ENCODE results near the gene TARBP1.
"Not testable (repeated sequence)": the region's sequence is repeated elsewhere in the genome, so short reads cannot be mapped to it uniquely, and the experiment has no call there.

Gene TARBP1

DNA sequence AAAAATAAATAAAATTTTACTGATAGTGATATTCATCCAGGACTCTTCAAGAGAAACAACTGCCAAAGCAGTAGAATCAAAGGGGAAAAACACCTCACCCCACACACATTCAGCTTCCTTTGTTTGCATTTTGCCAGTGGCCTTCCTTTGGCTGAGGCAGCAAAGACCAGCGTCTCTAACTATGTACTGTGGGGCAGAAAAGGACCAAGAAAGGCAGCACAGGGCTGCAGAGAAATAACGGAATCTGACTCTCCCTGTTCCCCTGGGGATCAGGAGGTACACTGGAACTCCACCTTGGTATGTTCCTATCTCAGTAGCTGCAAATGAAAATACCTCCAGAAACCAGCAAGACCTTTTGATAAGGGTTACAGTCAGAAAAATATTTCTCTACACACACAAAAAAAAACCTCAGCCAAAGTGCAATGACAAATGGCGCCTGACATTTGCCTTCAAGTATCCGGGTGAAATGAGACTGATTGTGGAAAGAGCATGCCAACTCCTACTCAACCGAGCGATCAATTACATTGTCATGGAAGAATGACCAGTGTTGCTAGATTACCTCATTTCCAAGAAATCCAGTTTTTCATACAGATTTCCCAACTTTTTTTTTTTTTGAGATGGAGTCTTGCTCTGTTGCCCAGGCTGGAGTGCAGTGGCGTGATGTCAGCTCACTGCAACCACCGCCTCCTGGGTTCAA, 50.9 kb downstream of the TARBP1 start:
- H3K4me1 Mint-ChIP-seq (ENCODE audit: low read depth), result peaks cover 25% of the 10 kb centered on the region
- DNase-seq (ENCODE audit: low spot score), result no peak
- H3K27me3 Mint-ChIP-seq (ENCODE audit: low read depth), result no peaks in the 10 kb centered on the region
- H3K27ac Mint-ChIP-seq, result no peak overlapping the region
- H3K36me3 Mint-ChIP-seq (ENCODE audit: low read depth), result peaks cover 59% of the 10 kb centered on the region
- no peak overlapping the region for H3K4me3 Mint-ChIP-seq
- no peaks in the 10 kb centered on the region for H3K9me3 Mint-ChIP-seq

DNA sequence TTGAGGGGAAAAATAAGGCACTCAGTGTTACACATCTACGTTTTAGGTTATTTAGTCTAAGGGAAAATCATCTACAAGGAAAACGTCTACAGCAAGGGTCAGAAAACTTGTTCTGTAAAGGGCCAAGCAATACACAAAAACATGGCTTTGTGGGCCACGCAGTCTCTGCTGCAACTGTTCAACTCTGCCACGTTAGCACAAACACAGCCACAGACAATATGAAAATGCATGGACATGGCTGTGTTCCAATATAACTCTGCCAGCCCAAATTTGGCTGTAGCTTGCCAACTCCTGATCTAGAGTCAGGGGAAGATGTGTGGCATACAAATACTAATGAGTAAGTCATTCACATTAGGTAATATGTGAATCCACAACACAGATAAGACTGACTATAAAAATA, 65.0 kb downstream of the TARBP1 start:
- H3K9me3 Mint-ChIP-seq, result no peaks in the 10 kb centered on the region
- DNase-seq (ENCODE audit: low spot score), result no peak
- H3K4me3 Mint-ChIP-seq, result no peak overlapping the region
- H3K27me3 Mint-ChIP-seq (ENCODE audit: low read depth), result no peaks in the 10 kb centered on the region
- peaks cover 37% of the 10 kb centered on the region for H3K36me3 Mint-ChIP-seq (ENCODE audit: low read depth)
- no peak overlapping the region for H3K27ac Mint-ChIP-seq
- peaks cover 8% of the 10 kb centered on the region for H3K4me1 Mint-ChIP-seq (ENCODE audit: low read depth)

DNA sequence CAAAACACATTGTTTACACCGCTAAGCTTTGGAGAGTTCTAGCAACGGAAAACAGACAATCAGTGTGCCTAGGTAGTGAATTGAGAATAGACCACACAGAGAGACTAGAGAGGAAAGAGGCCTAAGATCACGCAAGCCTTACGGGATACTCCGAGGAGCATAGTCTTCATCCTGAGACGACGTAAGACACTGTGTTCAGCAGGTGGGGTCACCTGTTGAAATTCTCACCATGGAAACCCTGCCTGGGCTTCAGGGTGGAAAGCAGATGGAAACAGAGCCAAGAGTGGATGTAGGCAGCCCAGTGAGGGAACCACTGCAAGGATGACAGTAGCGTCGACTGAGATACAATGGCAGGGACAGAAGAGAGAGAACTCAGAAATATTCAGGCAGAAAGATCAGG, 65.5 kb downstream of the TARBP1 start:
- no peak overlapping the region for H3K27ac Mint-ChIP-seq
- no peak overlapping the region for H3K4me3 Mint-ChIP-seq
- H3K9me3 Mint-ChIP-seq, result no peaks in the 10 kb centered on the region
- no peak for DNase-seq (ENCODE audit: low spot score)
- peaks cover 38% of the 10 kb centered on the region for H3K36me3 Mint-ChIP-seq (ENCODE audit: low read depth)
- no peaks in the 10 kb centered on the region for H3K27me3 Mint-ChIP-seq (ENCODE audit: low read depth)
- peaks cover 12% of the 10 kb centered on the region for H3K4me1 Mint-ChIP-seq (ENCODE audit: low read depth)

DNA sequence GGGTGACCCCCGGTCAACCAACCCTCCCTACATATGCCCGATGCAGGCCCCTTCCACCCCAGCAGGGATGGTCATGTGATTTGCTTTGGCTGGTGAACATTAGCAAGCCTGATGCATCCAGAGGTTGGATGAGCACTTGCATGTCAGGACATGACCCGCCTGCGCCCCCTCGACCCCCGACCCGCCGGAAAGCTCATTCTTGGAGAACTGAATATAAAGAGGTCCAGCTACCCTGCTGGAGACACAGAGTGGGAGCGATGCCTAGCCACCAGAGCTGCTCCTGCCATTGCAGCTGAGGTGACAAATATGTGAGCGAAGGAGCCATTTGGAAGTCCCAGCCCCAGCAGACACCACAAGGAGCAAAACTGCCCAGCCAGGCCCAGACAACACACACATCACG, 66.1 kb downstream of the TARBP1 start:
- DNase-seq (ENCODE audit: low spot score), result no peak
- Mint-ChIP-seq H3K36me3 (ENCODE audit: low read depth) (peaks cover 36% of the 10 kb centered on the region), H3K9me3 (no peaks in the 10 kb centered on the region), H3K4me1 (ENCODE audit: low read depth) (peaks cover 16% of the 10 kb centered on the region), H3K27me3 (ENCODE audit: low read depth) (no peaks in the 10 kb centered on the region), H3K27ac (no peak overlapping the region), H3K4me3 (no peak overlapping the region)

DNA sequence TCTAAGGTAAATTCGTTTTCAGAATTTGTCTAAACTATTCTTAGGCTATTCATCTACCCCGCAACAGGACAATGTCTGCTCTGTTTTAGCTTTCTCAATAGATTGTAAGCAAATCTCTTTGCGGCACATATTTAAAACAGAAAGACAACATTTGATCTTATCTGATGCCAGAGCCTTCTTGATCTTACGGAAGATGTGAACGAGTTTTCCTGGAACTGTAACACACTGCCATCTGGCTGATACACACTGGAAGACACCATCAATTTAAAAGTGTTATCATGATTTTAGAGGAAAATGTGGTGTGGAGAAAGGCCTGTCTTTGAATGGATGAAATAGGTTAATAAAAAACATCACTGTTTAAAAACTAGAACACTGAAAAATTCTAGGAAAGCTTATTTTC, 69.7 kb downstream of the TARBP1 start:
- peak; percentile 23 for DNase-seq (ENCODE audit: low spot score)
- Mint-ChIP-seq H3K4me3 (peak overlapping the region; percentile 72), H3K36me3 (ENCODE audit: low read depth) (peaks cover 40% of the 10 kb centered on the region), H3K27ac (peak overlapping the region; percentile 94), H3K4me1 (ENCODE audit: low read depth) (peaks cover 31% of the 10 kb centered on the region), H3K9me3 (no peaks in the 10 kb centered on the region), H3K27me3 (ENCODE audit: low read depth) (no peaks in the 10 kb centered on the region)

DNA sequence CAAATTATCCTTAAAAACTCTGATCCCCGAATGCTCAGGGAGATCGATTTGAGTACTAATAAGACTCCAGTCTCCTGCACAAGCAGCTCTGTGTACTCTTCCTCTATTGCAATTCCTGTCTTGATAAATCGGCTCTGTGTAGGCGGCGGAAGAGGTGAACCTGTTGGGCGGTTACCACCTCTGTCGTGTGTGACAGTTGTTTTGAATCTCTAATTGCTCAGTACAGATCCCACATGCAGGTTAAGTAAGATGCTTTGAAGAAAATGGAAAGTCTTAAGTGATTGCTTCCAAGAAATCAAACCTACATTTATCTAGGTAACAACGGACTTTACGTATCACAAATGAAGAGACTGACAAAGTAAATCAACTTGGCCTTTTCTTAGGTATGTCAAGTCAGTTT, 70.2 kb downstream of the TARBP1 start:
- Mint-ChIP-seq H3K27me3 (ENCODE audit: low read depth) (no peaks in the 10 kb centered on the region), H3K9me3 (no peaks in the 10 kb centered on the region), H3K4me1 (ENCODE audit: low read depth) (peaks cover 31% of the 10 kb centered on the region), H3K27ac (peak overlapping the region; percentile 94), H3K4me3 (peak overlapping the region; percentile 72), H3K36me3 (ENCODE audit: low read depth) (peaks cover 39% of the 10 kb centered on the region)
- DNase-seq (ENCODE audit: low spot score), result peak; percentile 71

DNA sequence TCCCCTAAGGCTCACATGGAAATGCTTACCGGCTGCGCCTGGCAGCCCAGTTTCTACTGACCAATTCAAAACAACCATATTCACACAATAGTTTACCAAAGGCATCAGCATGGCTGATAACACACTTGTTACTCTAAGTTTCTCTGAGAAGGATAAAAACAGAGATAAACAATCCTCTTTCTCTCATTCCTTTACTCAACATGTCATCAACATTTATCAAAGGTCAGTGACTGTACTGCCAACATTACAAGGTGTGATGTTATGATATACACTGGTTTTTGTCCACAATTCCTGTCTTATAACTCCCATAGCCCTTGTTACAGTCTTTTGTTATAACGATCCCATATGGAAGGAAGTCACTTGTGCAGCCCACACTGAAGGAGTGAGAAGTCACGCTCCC, 72.1 kb downstream of the TARBP1 start:
- Mint-ChIP-seq H3K27ac (no peak overlapping the region), H3K27me3 (ENCODE audit: low read depth) (no peaks in the 10 kb centered on the region), H3K9me3 (no peaks in the 10 kb centered on the region), H3K36me3 (ENCODE audit: low read depth) (peaks cover 36% of the 10 kb centered on the region), H3K4me3 (no peak overlapping the region), H3K4me1 (ENCODE audit: low read depth) (peaks cover 41% of the 10 kb centered on the region)
- no peak for DNase-seq (ENCODE audit: low spot score)

DNA sequence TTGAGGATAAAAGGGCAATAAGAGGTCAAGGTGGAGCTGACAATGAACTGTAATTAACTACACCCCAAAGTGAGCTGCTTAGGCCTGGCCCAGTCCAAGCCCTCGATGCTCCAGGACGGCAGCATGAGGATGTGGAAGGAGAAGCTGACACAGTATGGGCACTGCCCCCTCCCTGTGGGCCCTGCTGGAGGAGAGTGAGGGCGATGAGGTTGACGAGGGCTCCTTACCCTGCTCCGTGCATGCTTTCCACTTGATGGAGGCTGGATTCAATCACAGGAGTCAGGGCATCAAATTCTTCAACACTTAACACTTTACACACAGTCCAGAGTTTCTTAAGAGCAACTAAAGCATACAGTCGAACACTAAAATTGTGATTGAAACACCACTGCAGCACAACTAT, 73.3 kb downstream of the TARBP1 start:
- Mint-ChIP-seq H3K27ac (peak overlapping the region; percentile 46), H3K4me1 (ENCODE audit: low read depth) (peaks cover 52% of the 10 kb centered on the region), H3K27me3 (ENCODE audit: low read depth) (no peaks in the 10 kb centered on the region)

DNA sequence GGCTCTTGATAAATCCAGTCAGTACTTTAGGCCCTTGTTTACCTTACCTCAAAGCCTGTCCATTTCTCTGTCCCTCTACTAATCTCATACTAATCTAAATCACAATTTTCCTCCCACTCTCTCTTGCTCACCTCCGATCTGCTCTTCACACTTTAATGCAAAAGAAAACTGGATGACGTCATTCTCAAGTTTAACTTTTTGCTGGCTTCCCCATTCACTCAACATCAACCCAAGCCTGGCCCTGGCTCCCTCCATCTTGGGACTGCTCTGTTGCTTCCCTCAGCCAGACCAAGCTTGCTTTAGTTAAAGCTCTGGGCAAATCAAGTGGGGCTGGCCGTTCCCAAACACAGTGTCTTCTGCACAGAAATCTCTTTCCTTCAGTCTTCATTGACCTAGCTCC, 76.0 kb downstream of the TARBP1 start:
- Mint-ChIP-seq H3K36me3 (ENCODE audit: low read depth) (peaks cover 42% of the 10 kb centered on the region), H3K4me1 (ENCODE audit: low read depth) (peaks cover 55% of the 10 kb centered on the region), H3K9me3 (no peaks in the 10 kb centered on the region), H3K4me3 (no peak overlapping the region), H3K27ac (peak overlapping the region; percentile 70), H3K27me3 (ENCODE audit: low read depth) (no peaks in the 10 kb centered on the region)
- DNase-seq (ENCODE audit: low spot score), result peak; percentile 2

More for the DNA sequence above, 73.3 kb downstream of the TARBP1 start:
- no peak overlapping the region for H3K4me3 Mint-ChIP-seq
- no peaks in the 10 kb centered on the region for H3K9me3 Mint-ChIP-seq
- H3K36me3 Mint-ChIP-seq (ENCODE audit: low read depth), result peaks cover 41% of the 10 kb centered on the region
- DNase-seq (ENCODE audit: low spot score), result peak; percentile 1

DNA sequence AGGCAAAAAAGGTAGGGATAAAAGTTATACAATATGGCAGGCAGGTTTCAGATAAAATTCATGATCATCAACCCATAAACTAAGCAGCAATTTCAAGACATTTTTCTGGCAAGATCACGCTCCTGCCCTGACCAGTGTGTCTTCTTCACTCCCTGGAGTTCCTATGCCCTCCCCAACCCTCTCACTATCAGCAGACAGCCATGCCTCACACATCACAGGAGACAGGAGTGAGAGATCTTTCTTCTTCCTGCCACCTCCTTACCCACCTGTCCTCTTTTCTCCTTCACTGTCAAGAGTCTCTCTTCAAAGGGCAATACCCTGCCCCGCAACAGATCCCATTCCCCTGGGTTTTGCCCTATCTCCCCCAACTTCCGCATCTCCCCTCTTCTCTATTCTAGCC, 77.3 kb downstream of the TARBP1 start:
- Mint-ChIP-seq H3K4me1 (ENCODE audit: low read depth) (peaks cover 53% of the 10 kb centered on the region), H3K9me3 (no peaks in the 10 kb centered on the region), H3K27me3 (ENCODE audit: low read depth) (no peaks in the 10 kb centered on the region), H3K36me3 (ENCODE audit: low read depth) (peaks cover 41% of the 10 kb centered on the region), H3K4me3 (peak overlapping the region; percentile 59), H3K27ac (peak overlapping the region; percentile 81)
- no peak for DNase-seq (ENCODE audit: low spot score)

DNA sequence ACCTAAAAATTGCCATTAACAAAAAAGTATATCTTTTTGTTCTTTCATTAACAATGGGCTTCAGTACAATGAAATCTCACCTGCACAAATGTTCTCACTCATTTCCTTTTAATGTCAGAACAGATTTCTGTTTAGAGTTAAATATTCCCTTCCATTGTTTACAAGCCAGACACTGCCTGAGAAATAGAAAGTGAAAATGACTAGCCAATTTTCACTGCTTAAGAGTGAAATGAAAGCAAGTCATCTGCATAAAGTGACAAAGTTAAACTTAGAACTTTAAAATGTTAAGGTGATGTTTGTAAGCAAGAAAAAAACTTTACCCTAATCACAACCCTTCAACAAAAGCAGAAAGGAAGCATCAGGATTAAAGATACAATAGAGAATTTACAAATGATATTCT, 78.2 kb downstream of the TARBP1 start:
- Mint-ChIP-seq H3K27me3 (ENCODE audit: low read depth) (no peaks in the 10 kb centered on the region), H3K9me3 (no peaks in the 10 kb centered on the region), H3K4me1 (ENCODE audit: low read depth) (peaks cover 50% of the 10 kb centered on the region), H3K36me3 (ENCODE audit: low read depth) (peaks cover 41% of the 10 kb centered on the region), H3K27ac (peak overlapping the region; percentile 81), H3K4me3 (peak overlapping the region; percentile 59)
- DNase-seq (ENCODE audit: low spot score), result no peak

DNA sequence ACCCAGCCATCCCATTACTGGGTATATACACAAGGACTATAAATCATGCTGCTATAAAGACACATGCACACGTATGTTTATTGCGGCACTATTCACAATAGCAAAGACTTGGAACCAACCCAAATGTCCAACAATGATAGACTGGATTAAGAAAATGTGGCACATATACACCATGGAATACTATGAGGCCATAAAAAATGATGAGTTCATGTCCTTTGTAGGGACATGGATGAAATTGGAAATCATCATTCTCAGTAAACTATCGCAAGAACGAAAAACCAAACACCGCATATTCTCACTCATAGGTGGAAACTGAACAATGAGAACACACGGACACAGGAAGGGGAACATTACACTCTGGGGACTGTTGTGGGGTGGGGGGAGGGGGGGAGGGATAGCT, 79.5 kb downstream of the TARBP1 start:
- not testable (repeated sequence) for H3K9me3 Mint-ChIP-seq; H3K27me3 Mint-ChIP-seq (ENCODE audit: low read depth); DNase-seq (ENCODE audit: low spot score)
- peaks cover 38% of the 10 kb centered on the region for H3K36me3 Mint-ChIP-seq (ENCODE audit: low read depth)
- peak overlapping the region; percentile 83 for H3K4me3 Mint-ChIP-seq
- peaks cover 43% of the 10 kb centered on the region for H3K4me1 Mint-ChIP-seq (ENCODE audit: low read depth)
- peak overlapping the region; percentile 89 for H3K27ac Mint-ChIP-seq

DNA sequence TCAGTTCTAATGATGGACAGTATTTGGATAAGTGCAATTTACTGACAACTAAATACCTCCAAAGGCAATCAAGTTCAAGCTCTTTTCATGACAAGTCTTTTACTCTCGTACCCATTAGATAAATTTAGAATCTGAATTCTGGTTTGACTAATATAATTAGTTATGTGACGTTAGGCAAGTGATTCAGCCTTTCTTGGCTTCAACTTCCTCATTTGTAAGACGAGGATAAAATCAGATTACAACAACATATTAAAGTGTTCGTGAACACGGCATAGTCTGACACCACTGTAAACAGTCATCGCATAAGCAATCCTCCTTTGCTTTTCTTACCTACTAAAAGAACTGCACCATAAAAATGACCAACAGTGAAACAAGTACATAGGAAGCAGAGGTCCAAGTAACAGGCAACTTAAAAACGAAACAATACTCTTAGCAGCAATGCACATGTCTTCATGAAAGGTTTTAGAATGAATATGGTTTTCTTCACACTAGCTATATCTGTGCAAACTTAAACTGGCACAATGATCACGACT, 80.1 kb downstream of the TARBP1 start:
- H3K36me3 Mint-ChIP-seq (ENCODE audit: low read depth), result peaks cover 40% of the 10 kb centered on the region
- no peak for DNase-seq (ENCODE audit: low spot score)
- H3K27ac Mint-ChIP-seq, result peak overlapping the region; percentile 89
- no peaks in the 10 kb centered on the region for H3K9me3 Mint-ChIP-seq
- no peaks in the 10 kb centered on the region for H3K27me3 Mint-ChIP-seq (ENCODE audit: low read depth)
- H3K4me1 Mint-ChIP-seq (ENCODE audit: low read depth), result peaks cover 46% of the 10 kb centered on the region
- peak overlapping the region; percentile 83 for H3K4me3 Mint-ChIP-seq

DNA sequence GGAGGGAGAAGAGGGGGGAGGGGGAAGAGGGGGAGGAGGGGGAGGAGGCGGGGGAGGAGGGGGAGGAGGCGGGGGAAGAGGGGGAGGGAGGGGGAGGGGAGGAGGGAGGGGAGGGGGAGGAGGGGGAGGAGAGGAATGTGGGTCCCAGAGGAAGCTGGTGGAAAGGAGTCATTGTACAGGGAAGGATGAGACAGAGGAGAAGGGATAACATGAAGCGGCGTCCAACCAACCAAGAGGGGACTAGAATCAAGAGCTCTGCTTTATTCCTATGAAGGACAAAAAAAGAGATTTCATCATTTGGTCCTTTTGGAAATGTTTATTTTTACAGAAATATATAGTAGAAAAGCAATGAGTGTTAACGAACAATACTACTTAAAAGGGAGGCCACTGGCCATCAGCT, 81.2 kb downstream of the TARBP1 start:
- no peak overlapping the region for H3K4me3 Mint-ChIP-seq
- H3K27me3 Mint-ChIP-seq (ENCODE audit: low read depth), result no peaks in the 10 kb centered on the region
- no peak for DNase-seq (ENCODE audit: low spot score)
- peak overlapping the region; percentile 32 for H3K27ac Mint-ChIP-seq
- H3K36me3 Mint-ChIP-seq (ENCODE audit: low read depth), result peaks cover 37% of the 10 kb centered on the region
- H3K9me3 Mint-ChIP-seq, result no peaks in the 10 kb centered on the region
- peaks cover 43% of the 10 kb centered on the region for H3K4me1 Mint-ChIP-seq (ENCODE audit: low read depth)

DNA sequence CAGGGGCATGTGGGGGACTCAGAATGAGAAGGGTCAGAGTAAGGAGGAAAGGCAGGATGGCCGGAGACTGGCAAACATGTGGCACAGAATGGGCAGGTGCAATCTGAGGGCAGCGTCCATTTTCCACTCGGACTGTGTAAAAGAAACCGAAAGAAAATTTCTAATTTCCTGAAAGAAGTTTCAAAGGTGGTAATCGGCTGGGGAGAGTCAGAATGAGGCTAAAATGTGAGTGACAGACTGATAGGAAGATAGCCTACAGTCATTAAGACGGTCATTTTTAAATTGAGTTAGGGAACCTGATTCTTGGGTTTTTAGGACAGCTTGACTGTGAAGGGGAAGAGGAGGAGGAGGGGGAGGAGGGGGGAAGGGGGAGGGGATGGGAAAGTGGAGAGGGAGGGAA, 82.1 kb downstream of the TARBP1 start:
- DNase-seq (ENCODE audit: low spot score), result no peak
- Mint-ChIP-seq H3K27ac (peak overlapping the region; percentile 69), H3K4me3 (peak overlapping the region; percentile 36), H3K27me3 (ENCODE audit: low read depth) (no peaks in the 10 kb centered on the region), H3K9me3 (no peaks in the 10 kb centered on the region), H3K4me1 (ENCODE audit: low read depth) (peaks cover 39% of the 10 kb centered on the region), H3K36me3 (ENCODE audit: low read depth) (peaks cover 34% of the 10 kb centered on the region)
